SK-MEL-5 (cell line): ENCODE results near the gene CLBA1. TPM values are rescaled to one million over a fixed set of nuclear protein-coding genes. Genes with fewer than 3 reads are reported as not detected.
"Not testable (repeated sequence)": the region's sequence is repeated elsewhere in the genome, so short reads cannot be mapped to it uniquely, and the experiment has no call there.

Experiments used
- DNase-seq: peaks from one replicate; pipeline ENCODE4 v3.0.0-alpha.2; 2016; ENCODE audit warnings: low read depth, low spot score
- in situ Hi-C: cut with HindIII; loops from 2 replicates; pipeline ENCODE4 v1.10.0; 2016; ENCODE audit warnings: low sequenced_read_pairs, high pct_unique_total_duplicates, low pct_unique_long_range_greater_than_20kb
- total RNA-seq: library from RNA; depleted of rRNA; stranded (reverse); fragments of >200 nt; shearing (Covaris generic); gene quantifications from 2 replicates; pipeline ENCODE4 v1.2.3, GENCODE V29; 2014

CLBA1 gene
- total RNA-seq, 1 experiment from 2014 or later, result 13.6 TPM

GRCh38 chr14:105026033-105026785 is 40.6 kb downstream of the CLBA1 start:
- in situ Hi-C loops, result no loop called here

GRCh38 chr14:105026802-105027563 is 41.4 kb downstream of the CLBA1 start:
- in situ Hi-C loops, result no loop called here
- peak; percentile 57 for DNase-seq

More at GRCh38 chr14:105026033-105026785, 40.6 kb downstream of the CLBA1 start:
- no peak for DNase-seq

- in situ Hi-C loops, DNase-seq: not testable (repeated sequence)
Measured at GRCh38 chr14:105027718-105028117, 42.1 kb downstream of the CLBA1 start.

GRCh38 chr14:105028251-105028927 is 42.8 kb downstream of the CLBA1 start:
- in situ Hi-C loops, result no loop called here
- peak; percentile 98 for DNase-seq

GRCh38 chr14:105029402-105029801 is 43.8 kb downstream of the CLBA1 start:
- in situ Hi-C loops, result no loop called here
- no peak for DNase-seq

- in situ Hi-C loops, result no loop called here
- DNase-seq, result no peak
Measured at GRCh38 chr14:105030194-105030593, 44.6 kb downstream of the CLBA1 start.

- in situ Hi-C loops, result no loop called here
- no peak for DNase-seq
Measured at GRCh38 chr14:105030836-105031396, 45.3 kb downstream of the CLBA1 start.

- DNase-seq, in situ Hi-C loops: not testable (repeated sequence)
Measured at GRCh38 chr14:105032451-105032901, 46.9 kb downstream of the CLBA1 start.

- in situ Hi-C loops, DNase-seq: not testable (repeated sequence)
Measured at GRCh38 chr14:105033412-105033900, 47.9 kb downstream of the CLBA1 start.

- in situ Hi-C loops, result no loop called here
- no peak for DNase-seq
Measured at GRCh38 chr14:105034315-105035039, 48.9 kb downstream of the CLBA1 start.

- DNase-seq, in situ Hi-C loops: not testable (repeated sequence)
Measured at GRCh38 chr14:105035616-105036015, 50.0 kb downstream of the CLBA1 start.

GRCh38 chr14:105039458-105040205 is 54.0 kb downstream of the CLBA1 start:
- in situ Hi-C loops, result no loop called here

GRCh38 chr14:105041841-105042765 is 56.5 kb downstream of the CLBA1 start:
- DNase-seq, result no peak
- in situ Hi-C loops, result no loop called here

More at GRCh38 chr14:105039458-105040205, 54.0 kb downstream of the CLBA1 start:
- DNase-seq, result no peak

GRCh38 chr14:105042813-105043212 is 57.2 kb downstream of the CLBA1 start:
- no peak for DNase-seq
- in situ Hi-C loops, result no loop called here

GRCh38 chr14:105043641-105044040 is 58.1 kb downstream of the CLBA1 start:
- no peak for DNase-seq
- in situ Hi-C loops, result no loop called here
